WERI-Rb-1 (cell line): Measurements from ENCODE around the gene MAMDC4.

Experiments
- DNase-seq: peaks from one replicate; pipeline ENCODE4 v3.0.0-alpha.2; 2020
- H3K27ac ChIP-seq: fragments of 250-450 bp; sonication (Bioruptor Pico); 2 replicates; pipeline ENCODE4 v1.5.1; 2020; ENCODE audit warnings: mild to moderate bottlenecking, moderate library complexity
- H3K27me3 ChIP-seq: fragments of 250-450 bp; sonication (Bioruptor Pico); 2 replicates; pipeline ENCODE4 v1.5.1; 2021; ENCODE audit warnings: mild to moderate bottlenecking, low read depth, moderate library complexity; ENCODE audit not compliant: insufficient read depth, severe bottlenecking
- H3K36me3 ChIP-seq: fragments of 250-450 bp; sonication (Bioruptor Pico); 2 replicates; pipeline ENCODE4 v1.5.1; 2020; ENCODE audit warnings: mild to moderate bottlenecking, moderate library complexity
- H3K4me3 ChIP-seq: 2 replicates; pipeline ENCODE4 v1.5.1; 2011; ENCODE audit warnings: low read depth, mild to moderate bottlenecking, control low read depth, low read length
- H3K9me3 ChIP-seq: fragments of 250-450 bp; sonication (Bioruptor Pico); 2 replicates; pipeline ENCODE4 v1.5.1; 2021; ENCODE audit warnings: mild to moderate bottlenecking, moderate library complexity; ENCODE audit not compliant: severe bottlenecking
- CTCF ChIP-seq: IDR thresholded peaks from 2 replicates; pipeline ENCODE4 v1.5.1; 2011; ENCODE audit warnings: low read depth, mild to moderate bottlenecking, control low read depth, inconsistent platforms, low read length

MAMDC4 gene

GRCh38 chr9:136806067-136806466 lies 46.1 kb upstream of the MAMDC4 start:
- no peak for DNase-seq
- no peak for TF ChIP-seq CTCF
- peaks cover 61% of the 10 kb centered on the region for H3K36me3 ChIP-seq
- no peak overlapping the region for H3K4me3 ChIP-seq
- H3K27ac ChIP-seq, result peak overlapping the region; percentile 90
- no peaks in the 10 kb centered on the region for H3K9me3 ChIP-seq
- no peaks in the 10 kb centered on the region for H3K27me3 ChIP-seq

DNA sequence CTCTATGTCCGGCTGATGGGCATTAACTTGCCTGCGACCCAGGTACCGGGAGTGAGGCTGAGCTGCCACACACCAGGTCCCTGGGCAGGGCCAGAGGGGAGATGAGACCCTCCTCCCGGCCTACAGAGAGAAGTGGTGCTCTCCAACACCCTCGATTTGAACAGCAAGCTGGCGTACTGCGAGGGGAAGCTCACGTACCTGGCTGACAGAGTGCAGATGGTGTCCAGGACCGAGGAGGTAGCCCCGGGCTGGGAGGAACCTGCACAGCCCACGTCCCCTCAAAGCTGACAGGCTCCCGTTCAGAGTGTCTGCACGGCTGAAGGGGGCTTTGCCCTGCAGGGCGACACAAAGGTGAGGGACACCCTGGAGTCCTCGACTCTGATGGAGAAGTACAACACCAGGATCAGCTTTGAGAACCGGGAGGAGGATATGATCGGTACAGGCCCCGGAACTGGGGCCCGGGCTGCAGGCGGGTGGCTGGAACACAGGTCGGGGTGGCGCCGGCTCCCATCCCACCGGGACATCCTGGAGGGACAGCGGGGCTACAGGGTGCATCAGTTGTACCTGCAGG lies 45.4 kb upstream of the MAMDC4 start:
- H3K27me3 ChIP-seq, result no peaks in the 10 kb centered on the region
- DNase-seq, result no peak
- H3K9me3 ChIP-seq, result no peaks in the 10 kb centered on the region
- H3K4me3 ChIP-seq, result peak overlapping the region; percentile 61
- H3K36me3 ChIP-seq, result peaks cover 68% of the 10 kb centered on the region
- no peak for TF ChIP-seq CTCF
- H3K27ac ChIP-seq, result peak overlapping the region; percentile 99

DNA sequence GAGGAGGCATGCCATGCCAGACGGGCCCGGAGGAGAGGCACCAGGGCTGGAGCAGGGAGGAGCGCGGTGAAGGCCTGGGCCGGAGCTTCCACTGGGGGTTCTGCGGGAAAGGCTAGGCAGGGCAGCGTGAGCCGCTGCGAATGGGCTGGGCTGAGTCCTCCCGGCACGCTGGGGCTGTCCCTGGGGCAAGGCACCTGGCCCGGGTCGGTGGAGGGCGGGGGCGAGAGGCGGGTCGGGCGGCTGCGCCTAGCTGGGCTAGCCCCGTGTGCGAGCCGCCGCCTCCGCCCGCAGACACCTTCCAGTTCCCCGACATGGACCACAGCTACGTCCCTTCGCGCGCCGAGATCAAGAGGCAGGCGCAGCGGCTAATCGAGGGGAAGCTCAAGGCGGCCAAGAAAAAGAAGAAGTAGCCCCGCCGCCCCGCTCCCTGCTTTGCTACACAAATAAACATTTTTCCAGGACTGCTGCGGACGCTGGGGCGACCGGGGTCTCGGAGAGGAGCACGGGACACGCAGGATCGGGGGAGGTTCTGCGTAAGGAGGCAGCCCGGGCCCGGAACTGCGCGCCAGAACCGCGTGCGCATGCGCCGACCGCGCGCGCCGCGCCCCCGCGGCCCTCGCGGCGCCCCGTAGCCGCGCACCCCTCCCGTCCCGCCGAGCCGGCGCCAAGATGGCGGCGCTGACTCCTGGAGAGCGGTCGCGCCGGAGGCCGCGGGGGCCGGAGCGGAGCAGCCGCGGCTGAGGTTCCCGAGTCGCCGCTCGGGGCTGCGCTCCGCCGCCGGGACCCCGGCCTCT lies 44.7 kb upstream of the MAMDC4 start, which contains the start of gene RABL6:
RABL6 (plus strand) TSS at position 668 of the 794 bp plus-strand sequence. CDS start 249 bp downstream, outside the sequence.
- Histone ChIP-seq H3K27me3 (no peaks in the 10 kb centered on the region), H3K27ac (peak within 1 kb of the TSS; percentile 99), H3K4me3 (peak within 1 kb of the TSS; percentile 75), H3K36me3 (peaks cover 75% of the 10 kb centered on the region), H3K9me3 (no peaks in the 10 kb centered on the region)
- TF ChIP-seq CTCF, result no peak
- peak; percentile 74 for DNase-seq

GRCh38 chr9:136808075-136808805 lies 43.9 kb upstream of the MAMDC4 start:
- no peak for TF ChIP-seq CTCF
- H3K27me3 ChIP-seq, result no peaks in the 10 kb centered on the region
- H3K9me3 ChIP-seq, result no peaks in the 10 kb centered on the region
- peaks cover 83% of the 10 kb centered on the region for H3K36me3 ChIP-seq
- H3K4me3 ChIP-seq, result peak overlapping the region; percentile 75
- H3K27ac ChIP-seq, result peak overlapping the region; percentile 99
- DNase-seq, result no peak

GRCh38 chr9:136808806-136809158 lies 43.4 kb upstream of the MAMDC4 start:
- no peak for TF ChIP-seq CTCF
- Histone ChIP-seq H3K9me3 (no peaks in the 10 kb centered on the region), H3K27ac (peak overlapping the region; percentile 99), H3K27me3 (no peaks in the 10 kb centered on the region), H3K4me3 (peak overlapping the region; percentile 75), H3K36me3 (peaks cover 86% of the 10 kb centered on the region)
- DNase-seq, result no peak
